ENCODE measurements around the gene RAD23A.
A peak's percentile ranks its signal among the peaks of the same experiment; 100 is the strongest.

RAD23A gene

DNA sequence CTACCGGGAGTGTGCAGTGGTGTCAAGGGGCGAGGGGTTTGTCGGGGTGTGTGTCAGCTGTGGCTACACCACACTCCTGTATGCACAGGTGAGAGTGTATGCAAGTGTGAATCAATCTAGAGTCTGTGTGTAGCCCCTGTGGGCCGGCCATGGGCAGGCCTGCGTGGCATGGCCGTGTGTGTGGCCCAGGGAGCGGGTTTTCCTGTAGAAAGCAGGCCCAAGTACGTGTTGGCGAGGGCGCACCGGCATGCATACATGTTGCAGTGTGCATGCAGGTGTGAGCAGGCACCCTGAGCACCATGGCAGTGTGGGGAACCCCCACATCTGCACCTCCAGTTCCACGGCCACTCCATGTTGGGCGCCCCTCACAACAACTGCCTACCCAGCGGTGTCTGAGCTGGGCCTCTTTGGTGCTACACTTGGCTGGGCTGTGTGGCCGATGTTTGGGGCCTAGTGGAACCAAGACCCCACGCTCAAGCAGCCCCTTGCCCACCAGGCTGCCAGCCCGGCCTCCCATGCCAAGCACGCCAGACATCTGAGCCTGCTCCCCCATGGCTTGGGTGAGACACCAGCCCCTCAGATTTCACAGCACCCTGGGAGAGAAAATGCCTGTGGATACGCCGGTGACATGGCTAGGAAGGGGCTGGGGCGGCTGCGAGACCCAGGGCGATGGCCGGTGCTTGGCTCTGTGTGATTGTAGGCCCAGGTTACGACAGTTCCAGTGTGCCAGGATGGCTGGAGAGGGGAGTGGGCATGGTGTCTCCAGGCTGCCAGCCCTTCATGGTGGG lies 51.7 kb downstream of the RAD23A start:
- TF ChIP-seq CREB1 (IDR thresholded peaks at IDR 0.05; ENCODE audit: low read depth), result no peak
- TF ChIP-seq ZBTB7A (IDR thresholded peaks at IDR 0.05; ENCODE audit: low read depth), result 0 out of 2 replicates have a peak, but pooled peaks have one; percentile 29

GRCh38 chr19:12997967-12998940 lies 52.6 kb downstream of the RAD23A start:
- TF ChIP-seq ZBTB7A (IDR thresholded peaks at IDR 0.05; ENCODE audit: low read depth) (no peak), TCF12 (IDR thresholded peaks at IDR 0.05; ENCODE audit: low read depth) (no peak), EP300 (IDR thresholded peaks at IDR 0.05; ENCODE audit: borderline replicate concordance) (no peak), TEAD4 (IDR thresholded peaks at IDR 0.05) (no peak), TAF1 (IDR thresholded peaks at IDR 0.05; ENCODE audit: low read depth) (no peak), CEBPB (IDR thresholded peaks at IDR 0.05) (no peak), CREB1 (IDR thresholded peaks at IDR 0.05; ENCODE audit: low read depth) (no peak), YY1 (IDR thresholded peaks at IDR 0.05; ENCODE audit: low read depth) (no peak), NFIC (IDR thresholded peaks at IDR 0.05) (no peak)
- TF ChIP-seq, protein P1, sequence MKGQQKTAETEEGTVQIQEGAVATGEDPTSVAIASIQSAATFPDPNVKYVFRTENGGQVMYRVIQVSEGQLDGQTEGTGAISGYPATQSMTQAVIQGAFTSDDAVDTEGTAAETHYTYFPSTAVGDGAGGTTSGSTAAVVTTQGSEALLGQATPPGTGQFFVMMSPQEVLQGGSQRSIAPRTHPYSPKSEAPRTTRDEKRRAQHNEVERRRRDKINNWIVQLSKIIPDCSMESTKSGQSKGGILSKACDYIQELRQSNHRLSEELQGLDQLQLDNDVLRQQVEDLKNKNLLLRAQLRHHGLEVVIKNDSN (IDR thresholded peaks at IDR 0.05), result no peak

DNA sequence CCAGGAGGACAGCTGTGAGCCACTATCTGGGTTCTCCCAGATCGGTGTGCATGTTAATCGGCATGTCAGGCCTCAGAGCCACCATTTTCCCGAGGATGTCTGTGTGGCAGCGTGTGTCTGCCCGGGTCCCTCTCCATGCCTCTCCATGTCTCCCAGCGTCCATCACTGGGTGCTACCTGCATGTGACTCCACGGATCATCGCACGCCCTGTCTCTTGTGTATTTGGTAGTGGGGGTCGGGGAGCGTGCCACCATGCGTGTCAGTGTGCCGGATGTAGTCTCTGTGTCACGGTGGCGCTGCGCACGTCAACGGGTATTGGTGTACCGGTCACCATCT lies 55.5 kb downstream of the RAD23A start:
- TF ChIP-seq FOXM1 (IDR thresholded peaks at IDR 0.05; ENCODE audit: borderline replicate concordance, low read depth), result no peak
- no peak for TF ChIP-seq RAD21 (IDR thresholded peaks at IDR 0.05; ENCODE audit: low read depth)
- TF ChIP-seq TAF1 (IDR thresholded peaks at IDR 0.05; ENCODE audit: low read depth), result no peak
- no peak for TF ChIP-seq TCF12 (IDR thresholded peaks at IDR 0.05; ENCODE audit: low read depth)
- no peak for TF ChIP-seq CEBPB (IDR thresholded peaks at IDR 0.05)

DNA sequence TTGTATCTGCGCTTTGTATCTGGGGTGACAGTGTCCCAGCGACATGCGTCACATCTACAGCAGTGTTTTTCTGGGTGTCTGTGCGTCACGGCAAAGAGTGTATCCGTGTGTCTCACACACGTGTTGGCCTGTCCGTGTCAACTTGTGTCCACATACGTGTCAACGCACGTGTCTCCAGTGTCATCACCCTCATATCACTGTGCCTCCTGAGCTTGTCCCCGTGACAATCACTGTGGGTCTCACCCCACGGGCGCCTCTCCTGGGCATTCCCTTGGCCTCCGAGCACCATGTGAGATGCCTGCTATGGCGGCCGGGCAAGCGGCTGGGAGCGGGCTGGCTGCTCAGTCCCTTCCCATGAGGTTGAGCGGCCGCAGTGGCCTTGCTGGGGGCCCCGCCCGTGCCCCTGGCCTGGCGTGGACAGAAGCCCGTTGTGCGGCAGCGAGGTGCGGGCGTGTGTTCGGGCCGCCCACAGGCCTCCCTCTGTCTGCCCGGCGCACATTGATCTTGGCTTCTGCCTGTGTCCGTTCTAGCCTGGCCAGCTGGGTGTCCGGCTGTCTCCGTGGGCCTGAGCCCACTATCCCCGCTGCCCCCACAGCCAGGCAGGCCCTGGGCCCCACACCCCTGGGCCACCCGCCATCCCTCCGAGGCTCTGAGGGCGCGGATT lies 56.0 kb downstream of the RAD23A start:
- no peak for TF ChIP-seq FOXM1 (IDR thresholded peaks at IDR 0.05; ENCODE audit: borderline replicate concordance, low read depth)
- TF ChIP-seq EGR1 (IDR thresholded peaks at IDR 0.05), result no peak
- TF ChIP-seq NFIC (IDR thresholded peaks at IDR 0.05), result no peak
- no peak for TF ChIP-seq TEAD4 (IDR thresholded peaks at IDR 0.05)
- TF ChIP-seq RAD21 (IDR thresholded peaks at IDR 0.05; ENCODE audit: low read depth), result no peak
- TF ChIP-seq CEBPB (IDR thresholded peaks at IDR 0.05), result no peak
- TF ChIP-seq ZBTB7A (IDR thresholded peaks at IDR 0.05; ENCODE audit: low read depth), result no peak
- TF ChIP-seq REST (IDR thresholded peaks at IDR 0.05; ENCODE audit: low read depth), result no peak
- TF ChIP-seq TAF1 (IDR thresholded peaks at IDR 0.05; ENCODE audit: low read depth), result no peak

GRCh38 chr19:13002166-13002898 lies 56.7 kb downstream of the RAD23A start:
- TF ChIP-seq TCF12 (IDR thresholded peaks at IDR 0.05; ENCODE audit: low read depth) (no peak), FOXM1 (IDR thresholded peaks at IDR 0.05; ENCODE audit: borderline replicate concordance, low read depth) (no peak)

DNA sequence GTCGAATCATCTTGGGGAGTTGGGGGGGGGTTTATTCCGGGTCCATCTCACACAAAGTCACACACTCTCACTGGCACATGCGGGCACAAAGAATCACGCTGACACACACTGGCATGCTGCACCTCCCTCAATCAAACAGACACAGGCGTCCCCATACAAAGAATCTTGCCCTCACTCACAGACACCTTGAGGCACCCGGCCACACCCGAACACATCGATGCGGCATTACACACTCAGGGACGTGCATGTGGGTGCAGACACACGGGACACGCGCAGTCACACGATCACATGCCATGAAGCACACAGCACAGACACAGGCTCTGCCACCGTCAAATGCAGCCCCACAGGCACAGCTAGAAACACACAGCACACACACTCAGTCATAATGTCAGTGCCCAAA lies 57.4 kb downstream of the RAD23A start:
- TF ChIP-seq REST (IDR thresholded peaks at IDR 0.05; ENCODE audit: low read depth) (no peak), EGR1 (IDR thresholded peaks at IDR 0.05) (no peak), EP300 (IDR thresholded peaks at IDR 0.05; ENCODE audit: borderline replicate concordance) (no peak)
